ENCODE measurements around the gene CCL27. TPM values are rescaled to one million over a fixed set of nuclear protein-coding genes. Genes with fewer than 3 reads are reported as not detected.
A peak's percentile ranks its signal among the peaks of the same experiment; 100 is the strongest.

The CCL27 gene
- total RNA-seq, result 10 to 100 TPM in 1 of 6 donors, not detected in 5; 32.5 TPM

- 94 to 96% methylated on average over 4 of the region's 4 CpGs for WGBS, 2 donors
- Histone ChIP-seq H3K4me1 (peaks cover 8 to 24% (median 17%) of the 10 kb centered on the region in 4 donors), H3K27ac (no peak within 1 kb of the TSS), H3K9me3 (no peaks in the 10 kb centered on the region), H3K27me3 (no peaks in the 10 kb centered on the region), H3K36me3 (peaks cover 0 to 10% (median 3%) of the 10 kb centered on the region in 4 donors), H3K4me3 (no peak within 1 kb of the TSS)
- DNase-seq (no peak), ATAC-seq (ENCODE audit: low FRiP score in 2 of 2) (no peak)
- TF ChIP-seq POLR2AphosphoS5 (IDR thresholded peaks at IDR 0.05) (no peak), CTCF (IDR thresholded peaks at IDR 0.05) (no peak), POLR2A (IDR thresholded peaks at IDR 0.05) (no peak), EP300 (IDR thresholded peaks at IDR 0.05) (no peak)
These were observed at the start of gene CCL27 for GRCh38 chr9:34662526-34663302. Gene CCL27 (minus strand): TSS chr9:34662657. CDS start chr9:34662633, 24 bp downstream.

- Histone ChIP-seq H3K36me3 (no peaks in the 10 kb centered on the region), H3K27me3 (no peaks in the 10 kb centered on the region), H3K4me1 (peaks cover 0 to 9% (median 3%) of the 10 kb centered on the region in 4 donors), H3K4me3 (no peak overlapping the region), H3K9me3 (no peaks in the 10 kb centered on the region), H3K27ac (no peak overlapping the region)
- ATAC-seq (ENCODE audit: low FRiP score in 2 of 2), result no peak
- WGBS, 2 donors, result 55 to 79% methylated on average over 1 of the region's 1 CpG
- DNase-seq, result no peak
- TF ChIP-seq EP300 (IDR thresholded peaks at IDR 0.05) (no peak), POLR2A (IDR thresholded peaks at IDR 0.05) (no peak), POLR2AphosphoS5 (IDR thresholded peaks at IDR 0.05) (no peak)
These were observed 49.7 kb upstream of the CCL27 start for GRCh38 chr9:34712140-34712539.

GRCh38 chr9:34710023-34710422, 47.6 kb upstream of the CCL27 start, which contains the start of gene CCL21:
Gene CCL21 (minus strand): TSS chr9:34710136. CDS start chr9:34710066, 70 bp downstream.
- H3K27ac ChIP-seq, result no peak within 1 kb of the TSS
- H3K4me1 ChIP-seq, result peaks cover 0 to 9% (median 3%) of the 10 kb centered on the region in 4 donors
- no peak within 1 kb of the TSS for H3K4me3 ChIP-seq
- no peaks in the 10 kb centered on the region for H3K9me3 ChIP-seq
- no peaks in the 10 kb centered on the region for H3K36me3 ChIP-seq
- ATAC-seq (ENCODE audit: low FRiP score in 2 of 2), result peak; percentile 46 to 50
- TF ChIP-seq CTCF (IDR thresholded peaks at IDR 0.05) (no peak), POLR2AphosphoS5 (IDR thresholded peaks at IDR 0.05) (no peak), POLR2A (IDR thresholded peaks at IDR 0.05) (no peak)
- DNase-seq, result no peak
- no peaks in the 10 kb centered on the region for H3K27me3 ChIP-seq
- 58 to 70% methylated on average over 2 of the region's 2 CpGs for WGBS, 2 donors

- 89 to 92% methylated on average over 5 to 9 of the region's 9 CpGs for WGBS, 2 donors
- Histone ChIP-seq H3K4me3 (no peak overlapping the region), H3K27ac (no peak overlapping the region), H3K4me1 (peaks cover 0 to 9% (median 3%) of the 10 kb centered on the region in 4 donors), H3K36me3 (no peaks in the 10 kb centered on the region), H3K27me3 (no peaks in the 10 kb centered on the region), H3K9me3 (no peaks in the 10 kb centered on the region)
- no peak for TF ChIP-seq POLR2A (IDR thresholded peaks at IDR 0.05)
- ATAC-seq (ENCODE audit: low FRiP score in 2 of 2) (peak; percentile 14 to 28), DNase-seq (peak in 1 of 2 donors; percentile 22)
These were observed 46.9 kb upstream of the CCL27 start for GRCh38 chr9:34709196-34709978.

GRCh38 chr9:34707130-34707529, 44.7 kb upstream of the CCL27 start:
- TF ChIP-seq EP300 (IDR thresholded peaks at IDR 0.05) (no peak), POLR2AphosphoS5 (IDR thresholded peaks at IDR 0.05) (no peak), CTCF (IDR thresholded peaks at IDR 0.05) (no peak), POLR2A (IDR thresholded peaks at IDR 0.05) (no peak)
- Histone ChIP-seq H3K36me3 (no peaks in the 10 kb centered on the region), H3K4me3 (no peak overlapping the region), H3K27ac (no peak overlapping the region), H3K27me3 (no peaks in the 10 kb centered on the region), H3K4me1 (peaks cover 0 to 9% (median 3%) of the 10 kb centered on the region in 4 donors), H3K9me3 (no peaks in the 10 kb centered on the region)
- 82 to 88% methylated on average over 2 of the region's 2 CpGs for WGBS, 2 donors
- DNase-seq, result no peak
- no peak for ATAC-seq (ENCODE audit: low FRiP score in 2 of 2)

Data from upper lobe of left lung (tissue), 6 donors.